GM21381 (cell line): Measurements from ENCODE around the gene RBAK.
"Not testable (repeated sequence)": the region's sequence is repeated elsewhere in the genome, so short reads cannot be mapped to it uniquely, and the experiment has no call there.

Source experiments
- ATAC-seq: cut with Tn5 transposase; IDR thresholded peaks from one replicate; pipeline ENCODE4 v1.9.1; 2021; ENCODE audit warnings: mild to moderate bottlenecking, moderate library complexity; ENCODE audit not compliant: unreplicated experiment

RBAK gene

DNA sequence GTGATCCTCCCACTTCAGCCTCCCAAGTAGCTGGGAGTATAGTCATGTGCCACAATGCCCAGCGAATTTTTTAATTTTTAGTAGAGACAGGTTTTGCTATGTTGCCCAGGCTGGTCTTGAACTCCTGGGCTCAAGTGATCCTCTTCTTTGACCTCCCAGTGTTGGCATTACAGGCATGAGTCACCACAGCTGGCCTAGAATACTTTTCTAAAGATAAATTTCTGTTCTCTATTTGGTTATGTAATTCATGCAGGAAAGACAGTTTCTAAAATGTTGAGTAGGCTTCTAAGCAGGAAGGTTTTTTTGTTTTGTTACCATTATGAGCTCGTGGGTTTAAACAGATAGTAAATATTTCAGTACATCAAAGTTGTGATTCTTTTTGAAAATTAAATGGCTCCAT lies 5.0 kb downstream of the RBAK start:
- ATAC-seq: no peak

DNA sequence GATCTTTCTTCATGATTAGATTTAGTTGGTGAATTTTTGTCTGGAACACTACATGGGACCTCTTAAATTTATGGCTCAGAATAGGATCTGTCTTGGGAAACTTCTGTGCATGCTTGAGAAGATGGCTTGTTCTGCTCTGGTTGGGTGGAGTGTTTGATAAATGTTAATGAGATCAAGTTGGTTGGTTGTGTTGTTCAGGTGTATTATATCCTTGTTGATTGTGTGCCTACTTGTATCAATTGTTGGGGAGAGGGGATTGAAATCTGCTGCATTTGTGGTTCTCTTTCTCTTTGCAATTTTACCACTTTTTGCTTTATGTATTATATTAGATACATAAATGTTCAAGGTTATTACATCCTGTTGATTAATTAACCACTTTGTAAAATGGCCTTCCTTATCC lies 6.1 kb downstream of the RBAK start:
- ATAC-seq: not testable (repeated sequence)

DNA sequence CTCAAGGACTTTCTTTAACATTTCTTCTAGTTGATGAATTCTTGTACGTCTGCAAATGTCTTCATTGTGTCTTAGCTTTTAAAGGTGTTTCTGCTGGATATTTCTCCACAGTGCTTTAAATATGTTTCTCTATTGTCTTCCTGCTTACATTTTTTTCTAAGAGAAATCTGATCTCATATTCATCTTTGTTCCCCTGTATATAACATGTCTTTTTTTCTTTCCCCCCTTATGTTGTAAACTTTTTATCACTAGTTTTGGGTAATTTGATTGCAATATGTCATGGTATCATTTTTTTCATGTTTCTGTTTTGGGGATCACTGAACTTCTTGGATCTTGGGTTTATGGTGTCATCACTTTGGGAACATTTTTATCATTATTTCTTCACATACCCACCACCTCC lies 7.5 kb downstream of the RBAK start:
- no peak for ATAC-seq

DNA sequence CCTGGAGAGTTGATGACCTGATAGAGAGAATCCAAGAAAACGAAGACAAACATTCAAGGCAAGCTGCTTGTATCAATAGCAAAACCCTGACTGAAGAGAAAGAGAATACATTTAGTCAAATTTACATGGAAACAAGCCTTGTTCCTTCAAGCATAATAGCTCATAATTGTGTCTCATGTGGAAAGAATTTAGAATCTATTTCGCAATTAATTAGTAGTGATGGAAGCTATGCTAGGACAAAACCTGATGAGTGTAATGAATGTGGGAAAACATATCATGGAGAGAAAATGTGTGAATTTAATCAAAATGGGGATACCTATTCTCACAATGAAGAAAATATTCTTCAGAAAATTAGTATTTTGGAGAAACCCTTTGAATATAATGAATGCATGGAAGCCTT lies 18.0 kb downstream of the RBAK start:
- no peak for ATAC-seq

DNA sequence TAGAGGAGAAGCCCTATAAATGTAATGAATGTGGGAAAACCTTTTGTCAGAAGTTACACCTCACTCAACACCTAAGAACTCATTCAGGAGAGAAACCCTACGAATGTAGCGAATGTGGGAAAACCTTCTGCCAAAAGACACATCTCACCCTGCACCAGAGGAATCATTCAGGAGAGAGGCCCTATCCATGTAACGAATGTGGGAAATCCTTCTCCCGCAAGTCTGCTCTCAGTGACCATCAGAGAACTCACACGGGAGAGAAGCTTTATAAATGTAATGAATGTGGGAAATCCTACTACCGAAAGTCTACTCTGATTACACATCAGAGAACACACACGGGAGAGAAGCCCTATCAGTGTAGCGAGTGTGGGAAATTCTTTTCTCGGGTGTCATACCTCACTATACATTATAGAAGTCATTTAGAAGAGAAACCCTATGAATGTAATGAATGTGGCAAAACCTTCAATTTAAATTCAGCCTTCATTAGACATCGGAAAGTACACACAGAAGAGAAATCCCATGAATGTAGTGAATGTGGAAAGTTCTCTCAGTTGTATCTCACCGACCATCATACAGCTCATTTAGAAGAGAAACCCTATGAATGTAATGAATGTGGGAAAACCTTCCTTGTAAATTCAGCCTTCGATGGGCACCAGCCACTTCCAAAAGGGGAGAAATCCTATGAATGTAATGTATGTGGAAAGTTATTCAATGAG lies 18.9 kb downstream of the RBAK start:
- no peak for ATAC-seq

DNA sequence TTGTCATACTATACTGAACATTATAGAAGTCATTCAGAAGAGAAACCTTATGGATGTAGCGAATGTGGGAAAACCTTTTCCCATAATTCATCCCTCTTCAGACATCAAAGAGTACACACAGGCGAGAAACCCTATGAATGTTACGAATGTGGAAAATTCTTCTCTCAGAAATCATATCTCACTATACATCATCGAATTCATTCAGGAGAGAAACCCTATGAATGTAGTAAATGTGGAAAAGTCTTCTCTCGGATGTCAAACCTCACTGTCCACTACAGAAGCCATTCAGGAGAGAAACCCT lies 19.4 kb downstream of the RBAK start:
- no peak for ATAC-seq

DNA sequence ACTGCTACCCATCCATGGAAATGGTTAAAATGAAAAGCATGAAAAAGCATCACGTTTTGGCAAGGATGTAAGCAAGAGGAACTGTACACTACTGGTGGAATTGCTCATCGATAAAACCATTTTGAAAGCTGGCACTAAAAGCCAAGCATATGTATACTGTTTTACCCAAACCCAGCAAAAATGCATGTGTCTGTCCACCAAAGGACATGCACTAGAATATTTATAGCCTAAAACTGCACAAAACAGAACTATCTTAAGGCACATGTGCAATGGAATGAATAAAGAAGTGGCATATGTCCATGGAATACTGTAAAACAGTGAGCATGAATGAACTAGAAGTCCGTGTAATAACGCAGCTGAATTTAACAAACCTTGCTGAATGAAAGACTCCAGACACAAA lies 22.9 kb downstream of the RBAK start:
- no peak for ATAC-seq

DNA sequence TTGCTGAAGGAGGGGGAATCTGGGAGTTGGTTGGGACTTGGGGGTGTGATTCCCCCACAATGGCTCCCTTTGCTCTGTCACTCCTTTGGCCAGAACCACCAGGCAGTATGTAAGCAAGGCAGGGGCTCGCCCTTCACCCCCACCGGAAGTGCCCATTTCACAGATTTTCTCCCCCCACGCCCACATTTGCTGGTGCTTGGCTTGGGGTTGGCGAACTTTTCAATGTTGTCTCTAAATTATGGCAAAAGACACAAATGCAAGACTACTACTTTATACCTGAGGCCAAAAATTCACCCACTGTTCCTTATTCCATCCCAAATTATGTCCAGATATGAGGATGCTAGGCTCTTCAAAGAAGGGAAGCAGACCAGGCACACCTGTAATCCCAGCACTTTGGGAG lies 24.5 kb downstream of the RBAK start:
- no peak for ATAC-seq

DNA sequence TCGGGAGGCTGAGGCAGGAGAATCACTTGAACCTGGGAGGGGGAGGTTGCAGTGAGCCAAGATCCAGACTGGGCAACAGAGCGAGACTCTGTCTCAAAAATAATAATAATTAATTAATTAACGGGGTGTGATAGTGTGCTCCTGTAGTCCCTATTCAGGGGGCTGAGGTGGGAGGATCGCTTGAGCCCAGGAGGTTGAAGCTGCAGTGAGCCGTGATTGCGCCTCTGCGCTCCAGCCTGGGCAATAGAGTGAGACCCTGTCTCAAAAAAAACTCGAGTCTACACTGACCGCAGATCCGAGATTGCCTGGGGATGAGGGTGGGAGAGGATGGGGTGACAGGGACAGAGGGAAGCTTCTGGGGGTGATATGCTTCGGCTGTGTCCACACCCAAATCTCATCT lies 29.5 kb downstream of the RBAK start:
- ATAC-seq: not testable (repeated sequence)

DNA sequence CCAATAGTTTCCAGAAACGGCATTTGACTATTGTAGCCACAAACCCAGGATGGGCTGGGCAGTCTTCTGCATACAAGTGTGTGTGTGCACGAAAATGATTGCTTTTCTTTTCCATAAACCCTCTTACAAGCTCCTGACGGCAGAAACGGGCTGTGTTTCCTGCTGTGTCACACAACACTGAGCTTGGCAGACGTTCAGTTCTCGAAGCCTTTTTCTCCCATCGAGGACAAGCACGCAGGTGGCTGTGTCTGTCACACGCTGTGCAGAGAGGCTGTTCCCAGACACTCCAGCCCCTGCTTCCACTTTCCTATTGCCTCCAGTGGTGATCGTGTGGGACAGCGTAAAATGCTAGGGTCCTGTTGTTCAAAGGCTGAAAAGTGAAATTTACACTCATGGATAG lies 32.1 kb downstream of the RBAK start:
- ATAC-seq: no peak

DNA sequence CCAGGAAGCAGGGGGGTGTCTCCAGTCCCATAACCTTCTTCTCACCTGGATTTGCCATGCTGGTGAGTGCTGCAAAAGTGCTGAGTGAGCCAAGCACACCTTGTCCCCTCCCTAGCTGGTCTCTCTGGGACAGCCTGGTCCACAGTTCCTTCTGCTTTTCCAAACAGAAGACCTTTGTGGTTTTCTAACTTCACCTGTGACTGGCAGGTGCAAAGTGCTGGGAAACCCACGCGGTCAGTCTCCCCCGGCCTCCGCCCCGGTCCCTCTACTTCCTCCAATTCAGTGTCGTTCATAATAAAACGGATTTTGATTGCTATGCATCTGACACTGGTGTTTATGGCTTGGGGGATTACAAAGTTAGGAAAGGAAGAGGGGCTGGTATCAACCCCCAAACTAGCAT lies 37.1 kb downstream of the RBAK start:
- no peak for ATAC-seq

DNA sequence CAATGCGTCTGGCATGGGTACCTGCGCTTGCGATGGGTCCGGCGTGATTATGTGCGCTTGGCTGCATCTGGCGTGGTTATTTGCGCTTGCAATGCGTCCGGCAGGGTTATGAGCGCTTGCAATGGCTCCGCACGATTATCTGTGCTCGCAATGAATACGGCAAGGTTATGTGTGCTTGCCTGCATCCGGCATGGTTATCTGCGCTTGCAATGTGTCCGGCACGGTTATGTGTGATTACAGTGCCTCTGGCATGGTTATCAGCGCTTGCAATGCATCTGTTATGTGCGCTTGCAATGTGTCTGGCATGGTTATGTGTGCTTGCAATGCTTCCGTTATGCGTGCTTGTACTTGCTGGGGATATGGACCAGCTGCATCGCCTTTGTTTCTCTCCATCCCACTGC lies 37.7 kb downstream of the RBAK start:
- no peak for ATAC-seq

DNA sequence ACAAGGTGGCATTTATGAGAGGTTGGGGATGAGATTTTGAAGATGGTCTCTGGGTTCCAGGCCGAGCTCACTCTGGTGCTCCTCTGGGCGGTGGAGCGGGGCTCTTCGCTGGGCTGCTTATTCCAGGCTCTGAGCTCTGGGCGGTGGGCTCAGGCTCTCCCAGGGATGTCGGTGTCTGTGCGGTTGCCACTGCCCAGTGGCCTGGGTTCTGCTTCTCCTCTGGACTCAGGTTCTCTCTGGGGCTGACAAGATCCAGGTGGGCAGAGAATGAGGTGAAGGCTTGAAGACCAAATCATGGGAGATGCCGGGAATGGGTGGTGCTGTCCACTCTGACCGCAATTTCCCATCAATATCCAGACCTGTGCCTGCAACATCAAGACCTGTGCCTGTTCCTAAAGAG lies 40.6 kb downstream of the RBAK start:
- no peak for ATAC-seq

DNA sequence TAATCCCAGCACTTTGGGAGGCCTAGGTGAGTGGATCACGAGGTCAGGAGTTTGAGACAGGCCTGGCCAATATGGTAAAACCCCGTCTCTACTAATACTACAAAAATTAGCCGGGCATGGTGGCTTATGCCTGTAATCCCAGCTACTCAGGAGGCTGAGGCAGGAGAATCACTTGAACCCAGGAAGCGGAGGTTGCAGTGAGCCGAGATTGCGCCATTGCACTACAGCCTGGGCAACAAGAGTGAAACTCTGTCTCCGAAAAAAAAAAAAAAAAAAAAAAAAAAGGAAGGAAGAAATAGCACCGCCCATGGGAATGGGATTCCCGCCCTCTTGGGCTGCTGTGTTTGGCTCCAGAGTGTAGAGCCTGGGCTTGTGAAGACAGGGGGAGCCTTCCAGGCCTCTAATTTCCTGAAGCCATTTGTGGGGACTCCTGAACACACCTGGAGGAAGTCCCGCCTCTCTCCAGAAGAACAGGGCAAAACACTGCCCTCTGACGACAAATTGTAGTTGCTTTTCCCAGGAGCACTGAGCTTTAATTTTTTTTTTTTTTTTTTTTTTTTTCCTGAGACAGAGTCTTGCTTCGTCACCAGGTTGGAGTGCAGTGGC lies 42.7 kb downstream of the RBAK start:
- ATAC-seq: not testable (repeated sequence)

DNA sequence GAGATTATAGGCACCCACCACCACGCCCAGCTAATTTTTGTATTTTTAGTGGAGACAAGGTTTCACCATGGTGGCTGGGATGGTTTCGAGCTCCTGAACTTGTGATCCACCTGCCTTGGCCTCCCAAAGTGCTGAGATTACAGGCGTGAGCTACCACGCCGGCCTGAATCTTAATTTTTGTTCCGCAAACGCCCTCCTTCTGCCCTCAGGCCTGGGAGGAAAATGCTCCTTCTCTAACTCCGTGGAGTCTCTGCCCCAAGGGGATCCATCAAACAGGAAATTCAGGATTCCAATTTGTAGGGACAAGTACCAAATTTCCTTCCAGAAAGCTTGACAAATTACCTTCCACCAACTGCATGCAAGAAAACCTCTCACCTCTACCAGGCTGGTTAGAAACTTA lies 43.2 kb downstream of the RBAK start:
- ATAC-seq: no peak

DNA sequence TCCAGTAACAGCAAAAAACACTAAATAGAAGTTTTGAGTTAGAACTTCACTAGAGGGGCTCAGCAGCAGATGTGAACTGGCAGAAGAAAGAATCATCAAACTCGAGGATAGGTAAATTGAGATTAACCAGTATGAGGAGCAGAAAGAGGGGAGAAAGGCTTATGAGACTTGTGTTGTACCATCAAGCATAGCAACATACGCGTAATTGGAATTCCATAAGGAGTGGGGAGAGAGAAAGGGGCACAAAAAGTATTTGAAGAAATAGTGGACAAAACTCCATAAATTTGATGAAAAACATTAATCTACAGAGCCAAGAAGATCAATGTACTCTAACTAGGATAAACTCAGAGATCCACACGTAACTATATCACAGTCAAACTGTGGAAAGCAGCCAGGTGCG lies 48.3 kb downstream of the RBAK start:
- no peak for ATAC-seq

DNA sequence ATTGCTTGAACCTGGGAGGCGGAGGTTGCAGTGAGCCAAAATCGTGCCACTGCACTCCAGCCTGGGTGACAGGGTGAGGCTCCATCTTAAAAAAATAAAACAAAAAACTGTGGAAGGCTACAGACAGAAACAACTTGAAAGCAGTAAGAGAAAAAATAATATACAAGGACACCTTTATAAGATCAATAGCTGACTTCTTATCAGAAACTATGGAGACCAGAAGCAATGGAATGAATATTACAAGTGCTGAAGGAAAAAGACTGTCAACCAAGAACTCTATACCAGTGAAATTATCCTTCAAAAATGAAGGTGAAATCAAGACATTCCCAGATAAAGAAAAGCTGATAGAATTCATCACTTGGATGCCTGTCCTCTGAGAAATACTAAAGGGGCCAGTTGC lies 49.0 kb downstream of the RBAK start:
- ATAC-seq: no peak

DNA sequence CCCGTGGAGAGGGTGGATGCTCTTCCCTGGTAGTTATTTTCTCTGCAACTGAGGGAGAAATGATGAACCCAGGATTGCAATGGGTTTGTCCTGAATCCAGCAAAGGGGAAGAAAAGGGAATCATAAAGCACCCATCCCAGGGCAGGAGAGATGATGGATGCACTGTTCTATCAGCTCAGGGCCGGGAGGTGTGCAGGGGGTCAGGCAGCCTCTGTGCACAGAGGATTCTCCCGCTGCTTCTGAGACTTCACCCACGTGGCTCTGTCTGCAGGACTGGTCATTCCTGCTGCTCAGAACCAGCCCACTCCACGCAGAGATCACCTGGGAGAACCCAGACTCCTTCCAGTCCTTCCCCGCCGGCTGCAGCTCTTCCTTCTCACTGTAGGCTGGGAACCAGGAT lies 70.7 kb downstream of the RBAK start:
- no peak for ATAC-seq

DNA sequence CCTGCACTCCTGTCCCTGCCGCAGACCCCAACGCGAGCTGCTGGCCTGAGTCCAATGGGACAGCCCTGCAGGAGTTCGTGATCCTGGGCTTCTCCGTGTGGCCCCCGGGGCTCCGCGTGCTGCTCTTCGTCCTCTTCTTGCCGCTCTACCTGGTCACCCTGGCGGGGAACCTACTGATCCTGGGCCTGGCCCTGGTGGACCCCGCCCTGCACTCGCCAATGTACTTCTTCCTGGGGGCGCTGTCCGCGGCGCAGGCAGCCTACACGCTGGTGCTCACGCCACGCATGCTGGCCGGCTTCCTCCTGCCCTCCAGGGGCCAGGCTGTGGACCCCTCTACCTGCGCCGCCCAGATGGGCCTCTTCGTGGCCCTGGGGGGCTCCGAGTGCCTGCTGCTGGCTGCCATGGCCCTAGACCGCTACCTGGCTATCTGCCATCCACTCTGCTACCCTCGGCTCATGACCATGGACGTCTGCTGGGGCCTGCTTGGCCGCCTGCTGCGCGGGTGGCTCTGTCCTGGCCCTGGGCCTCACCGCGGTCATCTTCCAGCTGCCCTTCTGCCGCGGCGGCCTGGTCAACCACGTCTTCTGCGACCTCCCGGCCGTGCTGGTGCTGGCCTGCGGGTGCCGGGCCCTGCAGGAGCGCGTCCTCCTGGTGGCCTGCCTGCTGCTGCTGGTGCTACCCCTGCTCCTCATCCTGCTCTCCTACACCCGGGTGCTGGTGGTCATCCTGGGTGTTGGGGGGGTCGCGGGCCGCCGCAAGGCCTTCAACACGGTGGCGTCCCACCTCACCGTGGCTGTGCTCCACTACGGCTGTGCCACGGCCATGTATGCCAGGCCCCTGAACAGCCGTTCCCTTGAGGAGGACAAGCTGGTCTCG lies 71.7 kb downstream of the RBAK start:
- ATAC-seq: no peak
